ENCODE measurements around the gene VWA2.

GRCh38 chr10:114315566-114316420 is 76.7 kb downstream of the VWA2 start:
- no peak for TF ChIP-seq CTCF (IDR thresholded peaks at IDR 0.05)
- no peak for TF ChIP-seq POLR2A (IDR thresholded peaks at IDR 0.05)

All from esophagus squamous epithelium (tissue), 4 donors.